T-helper 22 cell (primary cell): ENCODE data around the gene NRIP1.

Source experiments
- DNase-seq: peaks from one replicate; pipeline ENCODE4 v3.0.0-alpha.2; 2020; ENCODE audit warnings: low read depth

The NRIP1 gene

GRCh38 chr21:15063814-15064575 is 805 bp downstream of the NRIP1 start:
- DNase-seq = no peak

- DNase-seq = no peak
Measured at GRCh38 chr21:15063081-15063813, 1.6 kb downstream of the NRIP1 start.

- no peak for DNase-seq
Measured at GRCh38 chr21:15062606-15062965, 2.2 kb downstream of the NRIP1 start.

- no peak for DNase-seq
Measured at GRCh38 chr21:15061747-15062605, 2.8 kb downstream of the NRIP1 start.

GRCh38 chr21:15061279-15061678 is 3.5 kb downstream of the NRIP1 start:
- DNase-seq = no peak

GRCh38 chr21:15060543-15061175 is 4.1 kb downstream of the NRIP1 start:
- DNase-seq = no peak

- DNase-seq = no peak
Measured at GRCh38 chr21:15059397-15059796, 5.4 kb downstream of the NRIP1 start.

- no peak for DNase-seq
Measured at GRCh38 chr21:15058854-15059263, 5.9 kb downstream of the NRIP1 start.

GRCh38 chr21:15057285-15057684 is 7.5 kb downstream of the NRIP1 start:
- no peak for DNase-seq

GRCh38 chr21:15054606-15055239 is 10.1 kb downstream of the NRIP1 start:
- no peak for DNase-seq

- DNase-seq = no peak
Measured at GRCh38 chr21:15054089-15054488, 10.7 kb downstream of the NRIP1 start.

GRCh38 chr21:15053500-15053899 is 11.3 kb downstream of the NRIP1 start:
- no peak for DNase-seq

- no peak for DNase-seq
Measured at GRCh38 chr21:15052459-15052763, 12.4 kb downstream of the NRIP1 start.

- no peak for DNase-seq
Measured at GRCh38 chr21:15051644-15052458, 12.9 kb downstream of the NRIP1 start.

- no peak for DNase-seq
Measured at GRCh38 chr21:15050568-15051377, 14.0 kb downstream of the NRIP1 start.

- DNase-seq = no peak
Measured at GRCh38 chr21:15045017-15045416, 19.8 kb downstream of the NRIP1 start.

- DNase-seq = no peak
Measured at GRCh38 chr21:15042531-15042930, 22.3 kb downstream of the NRIP1 start.

- no peak for DNase-seq
Measured at GRCh38 chr21:15039607-15040299, 25.0 kb downstream of the NRIP1 start.

GRCh38 chr21:15037900-15038293 is 26.9 kb downstream of the NRIP1 start:
- no peak for DNase-seq
